Left ventricle myocardium superior (tissue), 1 donor: ENCODE measurements around the gene STRBP. TPM values are rescaled to one million over a fixed set of nuclear protein-coding genes. Genes with fewer than 3 reads are reported as not detected.
A peak's percentile ranks its signal among the peaks of the same experiment; 100 is the strongest.
"Not testable (repeated sequence)": the region's sequence is repeated elsewhere in the genome, so short reads cannot be mapped to it uniquely, and the experiment has no call there.

Experiments
- ATAC-seq: fragments of 200-7000 bp; cut with Tn5 transposase; one replicate; pipeline ENCODE4 v1.9.1; 2020; ENCODE audit warnings: mild to moderate bottlenecking, moderate library complexity
- DNase-seq: peaks from one replicate; pipeline ENCODE4 v3.0.0-alpha.2; 2020
- intact Hi-C: fragments of 100-400 bp; cut with micrococcal nuclease; formaldehyde crosslinking; loops from one replicate; pipeline ENCODE4 v1.11.0; 2022
- total RNA-seq: library from RNA; stranded (reverse); fragmentation: NEBNext Ultra II Directional; extraction: Animal tissue kit (Norgen Biotek cat#: 25700); gene quantifications from one replicate; pipeline ENCODE4 v1.2.1, GENCODE V29; 2021
- donor health status: DM: no; HTN: yes; CAD: no; lungs with severe emphysema.

The STRBP gene
- total RNA-seq, 1 donor from 2014 or later = 21.3 TPM

DNA sequence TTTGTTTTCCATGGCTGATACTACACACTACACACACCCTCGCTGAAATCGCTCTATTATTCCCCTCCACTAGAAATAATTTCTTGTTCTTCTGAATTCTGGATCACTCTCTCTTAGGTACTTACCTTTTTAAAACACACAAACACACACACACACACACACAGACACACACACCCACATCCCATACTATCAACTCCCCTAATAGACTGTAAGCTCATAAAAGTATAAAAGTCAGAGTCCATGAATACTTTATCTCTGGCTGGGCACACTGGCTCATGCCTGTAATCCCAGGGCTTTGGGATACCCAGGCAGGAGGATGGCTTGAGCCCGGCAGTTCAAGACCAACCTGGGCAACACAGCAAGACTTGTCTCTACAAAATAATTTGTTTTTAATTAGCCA is 11.1 kb downstream of the STRBP start:
- no peak for ATAC-seq

DNA sequence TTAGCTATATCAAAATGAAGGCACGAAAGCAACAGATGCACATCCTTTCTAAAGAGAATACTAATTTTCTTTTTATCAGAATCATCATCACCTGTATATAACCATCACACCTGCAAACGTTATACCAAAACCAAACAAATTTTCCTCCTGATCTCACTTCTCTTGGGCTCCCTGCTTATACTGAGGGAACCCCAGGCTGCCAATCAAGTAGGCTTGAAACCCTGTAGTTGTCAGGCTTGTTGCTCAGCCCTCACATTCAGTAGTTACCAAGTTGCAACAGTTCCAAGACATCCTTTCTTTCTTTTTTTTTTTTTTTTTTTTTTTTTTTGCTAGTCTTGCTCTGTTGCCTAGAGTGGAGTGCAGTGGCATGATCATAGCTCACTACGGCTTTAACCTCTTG is 12.7 kb downstream of the STRBP start:
- no peak for ATAC-seq
- DNase-seq = no peak
- intact Hi-C loops = no loop called here

More for the DNA sequence above, 11.1 kb downstream of the STRBP start:
- DNase-seq = no peak
- intact Hi-C loops = no loop called here

DNA sequence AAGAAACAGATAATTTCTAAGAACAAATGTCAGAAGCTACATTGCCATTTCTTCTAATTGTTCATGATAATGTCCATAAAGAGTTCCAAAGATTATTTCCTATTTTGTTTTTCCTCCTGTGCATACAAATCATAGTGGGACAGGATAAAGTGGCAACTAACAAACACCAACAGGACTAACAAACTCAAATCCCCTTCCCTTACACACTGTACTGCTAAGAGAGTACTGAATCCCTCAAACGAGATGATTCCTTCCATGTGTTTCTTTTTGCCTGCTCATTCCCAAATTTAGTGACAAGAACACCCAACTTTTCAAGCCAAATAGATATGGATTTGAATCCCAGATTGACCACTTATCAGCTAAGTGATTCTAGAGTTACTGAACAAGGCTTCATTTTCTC is 15.2 kb downstream of the STRBP start:
- no peak for DNase-seq
- ATAC-seq = no peak
- intact Hi-C loops = no loop called here

DNA sequence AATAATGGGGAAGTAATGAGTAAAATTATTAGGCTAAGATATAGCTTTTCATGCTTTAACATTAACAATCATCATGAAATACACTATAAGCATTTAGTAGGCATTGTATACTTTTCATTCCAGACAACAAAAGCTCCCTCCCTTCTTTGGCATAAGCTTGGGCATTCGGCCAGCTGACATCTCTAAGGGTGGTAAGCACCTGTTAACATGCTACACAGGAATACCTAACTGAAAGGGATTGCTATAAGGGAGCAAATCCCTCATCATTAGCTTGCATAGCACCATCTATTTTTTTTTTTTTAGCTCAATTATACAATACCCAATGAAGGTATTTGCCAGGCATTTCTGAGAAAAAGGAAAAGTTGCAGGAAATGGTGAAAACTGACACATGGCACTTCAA is 16.6 kb downstream of the STRBP start:
- intact Hi-C loops = no loop called here
- ATAC-seq = peak; percentile 38
- no peak for DNase-seq

DNA sequence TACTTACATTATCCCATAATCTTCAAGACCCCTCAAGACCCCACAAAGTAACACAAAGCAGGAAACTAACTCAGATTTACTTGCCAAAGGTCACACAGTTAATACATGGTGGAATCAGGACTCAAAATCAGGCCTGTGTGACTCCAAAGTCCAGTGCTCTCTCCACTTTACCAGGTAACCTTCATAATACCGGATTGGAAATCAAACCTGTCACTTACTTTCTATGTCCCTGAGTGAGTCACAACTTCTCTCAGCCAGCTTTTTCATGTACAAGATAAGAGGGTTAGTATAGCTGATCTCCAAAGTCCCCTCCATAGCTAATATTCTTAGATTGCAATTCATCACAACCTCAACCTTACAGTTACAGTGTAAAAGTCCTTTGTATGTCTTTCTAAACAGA is 17.1 kb downstream of the STRBP start:
- ATAC-seq (peak; percentile 43), DNase-seq (no peak)
- intact Hi-C loops = no loop called here

DNA sequence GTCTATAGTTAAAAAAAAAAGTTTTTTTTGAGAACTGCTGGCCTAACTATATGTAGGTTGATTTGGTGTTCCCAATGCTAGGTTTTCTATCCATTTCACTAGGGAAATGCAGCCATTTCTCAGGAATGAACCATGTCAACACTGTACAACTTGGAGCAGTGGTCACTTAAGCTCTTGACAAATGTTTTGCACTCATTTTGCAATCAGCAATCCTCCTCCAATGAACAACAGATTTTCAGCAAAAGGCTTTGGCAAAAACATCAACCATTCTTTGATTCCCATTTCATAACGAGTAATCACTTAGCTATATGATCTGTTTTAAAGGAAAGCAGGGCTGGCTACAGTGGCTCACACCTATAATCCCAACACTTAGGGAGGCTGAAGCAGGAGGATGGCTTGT is 17.9 kb downstream of the STRBP start:
- intact Hi-C loops = no loop called here
- no peak for DNase-seq

DNA sequence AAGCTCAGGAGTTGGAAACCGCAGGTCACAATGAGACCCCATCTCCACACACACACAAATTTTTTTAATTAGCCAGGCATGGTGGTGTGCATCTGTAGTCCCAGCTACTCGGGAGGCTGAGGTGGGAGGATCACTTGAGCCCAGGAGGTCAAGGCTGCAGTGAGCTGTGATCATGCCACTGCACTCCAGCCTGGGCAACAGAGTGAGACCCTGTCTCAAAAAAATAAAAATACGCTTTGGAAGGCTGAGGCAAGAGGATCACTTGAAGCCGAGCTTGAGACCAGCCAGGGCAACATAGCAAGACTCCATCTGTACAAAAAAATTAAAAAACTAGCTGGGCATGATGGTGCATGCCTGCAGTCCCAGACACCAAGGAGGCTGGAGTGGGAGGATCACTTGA is 19.2 kb downstream of the STRBP start:
- DNase-seq, intact Hi-C loops, ATAC-seq: not testable (repeated sequence)

More for the DNA sequence above, 17.9 kb downstream of the STRBP start:
- no peak for ATAC-seq

DNA sequence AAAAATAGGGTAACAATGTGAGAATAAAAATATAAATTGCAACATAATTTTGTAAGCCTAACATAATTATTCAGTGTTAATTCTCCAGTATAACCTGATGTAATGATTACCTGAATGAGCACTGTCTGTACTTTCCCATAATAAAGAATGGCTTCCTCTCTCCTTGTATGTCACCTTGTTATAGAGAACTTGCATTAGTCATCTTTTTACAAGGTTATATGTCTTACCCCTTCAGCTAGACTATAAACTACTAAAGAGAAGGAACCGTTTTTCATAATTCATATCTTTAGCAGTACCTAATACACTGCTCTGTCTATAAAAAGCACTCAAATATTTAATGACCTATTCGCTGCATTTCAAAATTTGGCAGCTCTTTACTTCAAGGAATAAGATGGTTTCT is 19.8 kb downstream of the STRBP start:
- ATAC-seq (no peak), DNase-seq (no peak)

DNA sequence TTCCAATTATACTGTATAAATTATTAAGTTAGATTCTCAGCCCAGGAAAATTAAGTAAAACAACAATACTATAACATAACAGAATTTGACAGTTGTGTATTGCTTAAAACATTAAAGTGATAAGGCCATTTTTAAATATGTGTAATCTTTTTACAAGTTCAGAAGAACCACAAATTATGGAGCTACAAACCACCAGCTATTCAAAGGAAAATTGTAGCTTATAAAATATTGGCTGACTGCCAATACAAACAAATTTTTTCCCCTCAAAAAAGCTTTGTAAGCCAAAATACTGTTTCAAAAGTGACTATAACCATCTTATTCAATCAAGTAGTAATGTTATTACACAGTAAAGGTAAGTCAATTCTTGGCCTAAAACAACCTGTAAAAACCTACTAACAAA is 21.9 kb downstream of the STRBP start:
- no peak for DNase-seq
- intact Hi-C loops = no loop called here
- no peak for ATAC-seq

More for the DNA sequence above, 19.8 kb downstream of the STRBP start:
- intact Hi-C loops = no loop called here

DNA sequence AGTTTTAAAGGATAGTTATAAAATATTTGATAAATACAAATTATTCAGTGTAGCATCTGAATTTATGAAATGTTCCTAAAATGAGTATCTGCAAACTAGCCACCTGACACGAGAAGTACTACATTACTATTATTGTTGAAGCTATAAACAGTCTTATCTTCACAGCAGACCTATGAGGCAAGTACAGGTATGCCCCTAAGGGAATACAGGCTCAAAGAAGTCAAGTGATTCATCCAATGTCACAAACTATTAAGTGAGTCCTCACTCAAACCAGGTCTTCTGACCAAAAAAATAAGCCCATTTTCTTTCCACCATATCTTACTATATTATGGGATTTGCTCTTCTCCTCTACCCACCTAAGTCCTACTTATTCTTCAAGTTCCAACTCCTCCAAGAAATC is 28.7 kb downstream of the STRBP start:
- DNase-seq (no peak), ATAC-seq (no peak)
- intact Hi-C loops = no loop called here

DNA sequence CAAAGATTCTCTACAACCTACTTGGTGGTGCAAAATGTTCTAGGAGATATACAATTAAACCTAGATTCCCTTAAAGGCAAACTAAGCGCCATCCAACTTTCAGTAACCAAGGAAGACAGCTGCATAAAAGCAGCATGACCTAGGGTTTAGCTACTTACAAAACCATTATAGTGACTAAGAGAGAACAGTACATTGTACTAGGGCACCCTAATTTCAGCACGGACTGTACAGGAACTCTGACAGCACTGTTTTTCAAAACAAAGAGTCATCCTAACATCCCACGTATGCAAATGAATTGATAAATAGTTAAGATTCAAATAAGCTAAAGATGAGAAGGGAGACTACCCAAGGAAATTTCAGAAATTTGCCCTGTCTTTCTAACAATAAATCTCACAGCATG is 30.0 kb downstream of the STRBP start:
- no peak for DNase-seq
- intact Hi-C loops = no loop called here
- ATAC-seq = peak; percentile 27

DNA sequence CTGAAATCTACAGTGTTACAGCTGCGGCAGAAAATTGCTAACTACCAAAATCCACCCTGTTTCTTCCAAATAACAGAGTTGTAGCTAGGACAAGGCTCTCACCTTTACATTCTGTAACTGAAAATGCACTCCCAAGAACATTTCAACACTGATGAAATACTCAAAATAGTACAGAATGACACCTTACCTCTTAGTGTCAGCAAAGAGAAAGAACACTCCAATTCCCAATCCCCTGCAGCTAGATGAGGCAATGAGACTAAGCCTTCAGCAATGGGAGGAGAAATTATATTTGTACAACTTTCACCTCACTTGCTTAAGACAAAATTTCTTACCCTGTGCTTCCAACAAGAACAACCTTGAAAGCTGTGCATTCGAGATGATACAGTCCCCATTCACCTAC is 31.2 kb downstream of the STRBP start:
- intact Hi-C loops = no loop called here
- ATAC-seq (no peak), DNase-seq (no peak)

DNA sequence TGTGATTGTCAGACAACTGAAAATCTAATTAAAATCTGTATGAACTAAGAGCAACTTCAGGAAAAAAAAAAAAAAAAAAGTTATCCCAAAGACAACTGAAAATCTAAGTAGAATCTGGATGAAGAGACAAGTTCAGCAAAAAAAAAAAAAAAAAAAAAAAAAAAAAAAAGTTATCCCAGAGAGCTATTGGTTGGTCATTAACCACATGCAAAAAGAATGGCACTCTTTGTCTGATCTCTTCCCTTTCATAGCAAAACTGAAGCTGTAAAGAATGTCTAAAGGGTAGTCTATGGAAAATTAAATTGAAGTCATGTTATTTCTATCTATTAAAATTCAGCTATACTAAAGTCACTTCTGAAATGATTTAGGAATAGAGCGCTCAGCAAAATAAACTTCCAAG is 32.9 kb downstream of the STRBP start:
- DNase-seq (no peak), ATAC-seq (no peak)
- intact Hi-C loops = no loop called here

DNA sequence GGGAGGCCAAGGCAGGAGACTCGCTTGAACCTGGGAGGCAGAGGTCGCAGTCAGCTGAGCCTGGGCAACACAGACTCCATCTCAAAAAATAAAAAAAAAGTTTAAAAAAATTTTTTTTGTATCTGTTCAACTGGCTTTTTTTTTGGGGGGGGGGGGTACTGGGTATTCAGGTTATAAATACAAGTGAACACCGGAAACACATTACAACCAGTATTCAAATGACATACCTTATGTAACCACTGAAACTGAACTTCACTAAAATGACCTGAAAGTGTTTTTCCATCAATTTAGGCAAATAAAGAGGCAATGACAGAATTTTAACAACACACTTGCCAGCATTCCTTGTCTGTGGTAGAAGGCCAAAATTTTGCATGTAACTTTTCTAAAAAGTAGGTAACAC is 33.5 kb downstream of the STRBP start:
- intact Hi-C loops = no loop called here
- ATAC-seq (no peak), DNase-seq (no peak)

DNA sequence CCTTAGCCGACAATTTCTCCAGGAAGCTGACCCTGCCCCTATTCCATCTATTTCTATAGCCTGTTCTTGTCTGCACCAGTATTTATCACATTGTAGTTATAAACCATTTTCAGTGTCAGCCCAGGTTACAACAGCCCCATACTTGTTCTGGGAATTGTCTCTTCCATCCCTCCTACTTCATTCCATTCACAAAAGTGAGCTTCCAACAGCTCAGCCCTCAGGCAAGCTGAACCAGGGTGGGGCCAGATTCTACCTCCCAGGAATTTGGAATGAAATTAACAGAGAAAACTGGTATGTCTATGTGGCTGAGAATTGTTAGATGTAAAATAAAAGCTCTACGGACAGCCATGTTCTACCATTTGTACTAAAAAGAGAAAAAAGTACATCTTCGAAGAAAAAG is 36.1 kb downstream of the STRBP start:
- ATAC-seq = no peak
- DNase-seq = no peak
- intact Hi-C loops = no loop called here

DNA sequence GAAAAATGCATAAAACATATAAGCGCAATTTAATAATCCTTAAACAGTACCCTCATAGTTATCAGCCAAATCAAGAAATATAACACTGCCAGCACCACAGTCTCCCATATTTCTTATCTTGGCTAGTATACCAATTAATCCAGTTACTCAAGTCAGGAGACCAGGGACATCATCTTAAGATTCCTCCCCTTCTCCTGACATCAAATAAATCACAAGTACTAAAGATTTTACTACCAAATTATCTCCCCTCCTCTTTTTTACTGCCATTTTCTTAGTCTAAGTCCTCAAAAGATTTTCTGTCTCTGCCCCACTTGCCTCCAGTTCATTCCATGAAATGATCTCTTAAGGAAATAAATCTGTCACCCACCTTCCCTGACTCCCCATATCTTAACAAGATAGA is 37.0 kb downstream of the STRBP start:
- ATAC-seq (no peak), DNase-seq (no peak)
- intact Hi-C loops = no loop called here

DNA sequence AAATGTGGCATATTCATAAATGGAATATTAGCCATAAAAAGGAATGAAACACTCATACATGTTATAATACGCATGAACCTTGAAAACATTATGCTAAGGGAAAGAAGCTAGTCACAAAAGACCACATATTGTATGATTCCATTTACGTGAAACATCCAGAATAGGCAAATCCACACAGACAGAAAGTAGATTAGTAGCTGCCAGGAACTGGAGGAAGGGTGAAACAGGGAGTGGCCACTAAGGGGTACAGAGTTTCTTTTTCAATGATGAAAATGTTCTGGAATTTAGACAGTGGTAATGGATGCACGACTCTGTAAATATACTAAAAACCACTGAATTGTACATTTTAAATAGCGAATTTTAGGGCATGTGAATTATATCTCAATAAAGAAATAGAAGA is 39.4 kb downstream of the STRBP start:
- no peak for DNase-seq
- no peak for ATAC-seq
- intact Hi-C loops = no loop called here

DNA sequence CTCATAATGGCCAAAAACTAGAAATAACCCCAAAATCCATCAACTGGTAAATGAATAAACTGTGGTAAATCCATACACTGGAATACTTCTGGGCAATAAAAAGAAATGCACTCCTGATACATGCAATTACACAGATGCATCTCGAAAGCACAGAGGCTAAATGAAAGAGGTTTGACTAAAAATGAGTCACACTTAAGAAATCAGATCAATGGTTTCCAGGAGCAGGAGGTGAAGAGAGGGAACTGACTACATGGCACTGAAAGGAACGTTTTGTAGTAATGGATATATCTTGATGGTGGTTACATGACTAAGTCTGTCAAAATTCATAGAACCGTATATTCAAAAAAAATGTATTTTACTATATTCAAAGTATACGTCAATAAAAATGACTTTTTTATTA is 42.4 kb downstream of the STRBP start:
- DNase-seq (no peak), ATAC-seq (no peak)
- intact Hi-C loops = no loop called here

DNA sequence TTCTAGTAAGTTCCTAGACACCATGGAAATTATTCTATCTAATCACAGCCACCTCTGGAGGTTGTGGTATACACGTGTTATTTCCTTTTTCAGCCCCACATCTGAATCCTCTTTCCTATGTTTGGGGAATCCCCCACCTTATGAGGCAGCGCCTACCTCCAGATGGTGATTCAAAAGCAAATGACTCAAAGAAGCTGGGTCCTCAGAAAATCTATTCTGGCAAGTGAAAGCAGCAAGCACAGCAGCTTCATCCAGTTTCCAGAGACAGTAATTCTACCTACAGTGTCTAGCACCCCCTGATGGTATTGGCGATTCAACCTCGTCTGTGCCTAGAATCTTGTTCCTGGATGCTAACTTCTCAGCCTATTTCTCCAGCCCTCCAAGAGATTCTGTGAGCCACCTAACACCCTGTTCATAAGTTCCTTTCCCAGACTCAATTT is 43.0 kb downstream of the STRBP start:
- intact Hi-C loops = no loop called here
- ATAC-seq = peak; percentile 43

DNA sequence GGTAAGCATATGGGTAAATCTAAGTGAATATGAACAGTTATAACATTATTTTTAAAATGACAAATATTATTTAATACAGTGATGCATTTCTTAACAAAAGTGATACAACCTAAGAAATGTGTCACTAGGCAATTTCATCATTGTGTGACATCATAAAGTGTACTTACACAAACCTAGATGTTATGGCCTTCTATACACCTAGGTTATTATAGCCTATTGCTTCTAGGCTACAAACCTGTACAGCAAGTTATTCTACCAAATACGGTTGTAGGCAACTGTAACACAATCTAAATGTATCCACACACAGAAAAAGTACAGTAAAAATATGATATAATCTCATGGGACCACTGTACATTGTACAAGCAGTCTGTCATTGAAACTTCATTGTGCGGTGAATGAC is 48.3 kb downstream of the STRBP start:
- intact Hi-C loops = no loop called here
- no peak for DNase-seq
- no peak for ATAC-seq

More for the DNA sequence above, 43.0 kb downstream of the STRBP start:
- DNase-seq = no peak

DNA sequence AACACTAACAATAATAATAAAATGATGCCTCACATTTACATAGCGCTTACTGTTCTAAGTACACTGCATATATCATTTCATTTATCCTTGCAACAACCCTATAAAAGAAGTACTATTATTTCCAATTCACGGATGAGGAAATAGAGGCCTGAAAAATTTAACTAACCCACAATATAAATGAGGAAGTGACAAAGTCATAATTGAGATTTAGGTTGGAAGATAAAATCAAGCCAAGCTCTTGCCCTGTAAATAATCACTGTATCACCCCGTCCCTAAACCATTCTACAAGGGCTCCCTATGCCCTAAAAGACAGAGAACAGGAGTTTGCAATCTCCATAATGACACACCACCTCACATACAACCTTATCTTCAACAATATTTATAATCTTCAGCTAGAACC is 49.6 kb downstream of the STRBP start:
- intact Hi-C loops = no loop called here
- DNase-seq (no peak), ATAC-seq (no peak)

DNA sequence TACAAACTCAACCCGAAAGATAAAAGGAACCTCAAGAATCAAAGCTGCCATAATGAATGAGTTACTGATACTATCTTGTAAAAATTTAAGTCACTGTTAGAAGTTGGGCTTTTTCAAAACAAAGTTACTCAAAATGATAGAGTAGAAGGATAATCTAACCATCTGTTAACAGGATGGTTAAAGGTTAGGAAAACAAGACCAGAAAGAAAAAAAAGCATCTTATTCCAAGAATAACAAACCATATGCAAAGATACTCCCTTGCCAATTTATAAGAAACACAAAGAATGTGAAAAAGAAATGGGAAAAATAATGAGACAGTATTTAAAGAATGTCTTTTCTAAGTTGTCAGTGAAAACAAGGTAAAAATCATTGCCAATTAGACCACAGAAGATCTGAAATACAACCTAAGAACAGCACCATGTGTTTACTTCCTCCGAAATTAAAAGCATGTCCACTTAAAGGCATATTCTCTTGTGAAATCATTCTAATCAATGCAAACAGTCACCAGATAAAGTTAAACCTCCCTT is 51.2 kb downstream of the STRBP start:
- intact Hi-C loops = no loop called here
- no peak for DNase-seq
- ATAC-seq = no peak
